ENCODE measurements around the gene FGF19. TPM values are rescaled to one million over a fixed set of nuclear protein-coding genes. Genes with fewer than 3 reads are reported as not detected.

Gene FGF19
- total and polyA plus RNA-seq, 2 donors (not counting 1 experiment from before 2014, with no cell fraction given) = not detected

- Mint-ChIP-seq H3K4me3 (no peak overlapping the region), H3K9me3 (ENCODE audit: insufficient read depth) (no peaks in the 10 kb centered on the region), H3K4me1 (peaks cover 9% of the 10 kb centered on the region), H3K27me3 (peaks cover 45% of the 10 kb centered on the region), H3K27ac (no peak overlapping the region)
- Histone ChIP-seq H3K4me3 (ENCODE audit: control extremely low read depth in 1 of 5, extremely low read depth in 1 of 5, insufficient read depth in 1 of 5, low read depth in 2 of 5, low read length in 4 of 5) (no peak overlapping the region), H3K9ac (ENCODE audit: low read length) (no peak overlapping the region), H3K36me3 (replicated peaks in 1 of 2; ENCODE audit: control extremely low read depth in 1 of 2, control insufficient read depth in 1 of 2, extremely low read depth in 1 of 2, insufficient read depth in 2 of 2, low read length in 1 of 2) (no peaks in the 10 kb centered on the region), H3K27me3 (replicated peaks in 1 of 4; ENCODE audit: control extremely low read depth in 1 of 4, control insufficient read depth in 3 of 4, insufficient read depth in 4 of 4, low read length in 3 of 4) (peaks cover 0 to 52% (median 24%) of the 10 kb centered on the region in 4 experiments), H3K27ac (ENCODE audit: low read length in 2 of 2) (no peak overlapping the region), H3K9me3 (ENCODE audit: control extremely low read depth in 1 of 3, control insufficient read depth in 2 of 3, insufficient read depth in 1 of 3, low read length in 2 of 3) (peaks cover 0 to under 1% (median 0%) of the 10 kb centered on the region in 3 donors), H3K79me2 (ENCODE audit: control insufficient read depth, insufficient read depth, low read length) (no peaks in the 10 kb centered on the region), H2AFZ (ENCODE audit: insufficient read depth, low read depth, low read length, poor library complexity, severe bottlenecking) (no peak overlapping the region), H3K4me2 (replicated peaks; ENCODE audit: low read depth, low read length, poor library complexity, severe bottlenecking) (no peak overlapping the region), H3K4me1 (ENCODE audit: control insufficient read depth in 2 of 2, insufficient read depth in 2 of 2, low read length in 2 of 2) (peaks cover 15 to 20% of the 10 kb centered on the region in 2 donors), H4K20me1 (ENCODE audit: control insufficient read depth, insufficient read depth, low read length, poor library complexity, severe bottlenecking) (no peaks in the 10 kb centered on the region)
- ChIA-PET CTCF (no interaction called here), POLR2A (no interaction called here)
- 85% methylated on average over 7 of the region's 10 CpGs for WGBS (ENCODE audit: insufficient coverage)
- DNase-seq = no peak
- ATAC-seq (ENCODE audit: low read depth) = no peak
- intact Hi-C loops (cut with micrococcal nuclease) = no loop called here
- no peak for TF ChIP-seq EZH2 (IDR thresholded peaks at IDR 0.05; ENCODE audit: borderline replicate concordance, insufficient read depth, low read depth, low read length, poor library complexity, severe bottlenecking)
- no peak for TF ChIP-seq CTCF (IDR thresholded peaks at IDR 0.05)
These were observed 6.0 kb downstream of the FGF19 start for GRCh38 chr11:69697861-69698260.

GRCh38 chr11:69697469-69697843 lies 6.4 kb downstream of the FGF19 start:
- peaks cover under 1% of the 10 kb centered on the region for H3K9me3 Mint-ChIP-seq (ENCODE audit: insufficient read depth)
- Histone ChIP-seq H3K9me3 (ENCODE audit: control extremely low read depth in 1 of 3, control insufficient read depth in 2 of 3, insufficient read depth in 1 of 3, low read length in 2 of 3) (no peaks in the 10 kb centered on the region), H3K27me3 (replicated peaks in 1 of 4; ENCODE audit: control extremely low read depth in 1 of 4, control insufficient read depth in 3 of 4, insufficient read depth in 4 of 4, low read length in 3 of 4) (peaks cover 0 to 49% (median 23%) of the 10 kb centered on the region in 4 experiments), H4K20me1 (ENCODE audit: control insufficient read depth, insufficient read depth, low read length, poor library complexity, severe bottlenecking) (no peaks in the 10 kb centered on the region), H3K9ac (ENCODE audit: low read length) (no peak overlapping the region), H3K79me2 (ENCODE audit: control insufficient read depth, insufficient read depth, low read length) (no peaks in the 10 kb centered on the region), H3K27ac (ENCODE audit: low read length in 2 of 2) (no peak overlapping the region), H3K36me3 (replicated peaks in 1 of 2; ENCODE audit: control extremely low read depth in 1 of 2, control insufficient read depth in 1 of 2, extremely low read depth in 1 of 2, insufficient read depth in 2 of 2, low read length in 1 of 2) (no peaks in the 10 kb centered on the region), H3K4me3 (ENCODE audit: control extremely low read depth in 1 of 5, extremely low read depth in 1 of 5, insufficient read depth in 1 of 5, low read depth in 2 of 5, low read length in 4 of 5) (no peak overlapping the region), H3K4me1 (ENCODE audit: control insufficient read depth in 2 of 2, insufficient read depth in 2 of 2, low read length in 2 of 2) (peaks cover 11 to 16% of the 10 kb centered on the region in 2 donors), H3K4me2 (replicated peaks; ENCODE audit: low read depth, low read length, poor library complexity, severe bottlenecking) (no peak overlapping the region), H2AFZ (ENCODE audit: insufficient read depth, low read depth, low read length, poor library complexity, severe bottlenecking) (no peak overlapping the region)
- ChIA-PET CTCF (no interaction called here), POLR2A (no interaction called here)
- no peak for DNase-seq
- H3K4me3 Mint-ChIP-seq = no peak overlapping the region
- intact Hi-C loops (cut with micrococcal nuclease) = no loop called here
- peaks cover 7% of the 10 kb centered on the region for H3K4me1 Mint-ChIP-seq
- H3K27me3 Mint-ChIP-seq = peaks cover 44% of the 10 kb centered on the region
- H3K27ac Mint-ChIP-seq = no peak overlapping the region
- no peak for ATAC-seq (ENCODE audit: low read depth)
- TF ChIP-seq CTCF (IDR thresholded peaks at IDR 0.05) (no peak), EZH2 (IDR thresholded peaks at IDR 0.05; ENCODE audit: borderline replicate concordance, insufficient read depth, low read depth, low read length, poor library complexity, severe bottlenecking) (no peak)
- WGBS (ENCODE audit: insufficient coverage) = 91% methylated on average over 7 of the region's 8 CpGs
